ENCODE results near the gene KIAA1549.

GRCh38 chr7:138898255-138898654 is 82.9 kb downstream of the KIAA1549 start:
- TF ChIP-seq CTCF (IDR thresholded peaks at IDR 0.05) (no peak), POLR2A (IDR thresholded peaks at IDR 0.05) (no peak)

All from ovary (tissue), 3 donors.